Kidney epithelial cell (primary cell): Measurements from ENCODE around the gene HSD17B2. TPM values are rescaled to one million over a fixed set of nuclear protein-coding genes. Genes with fewer than 3 reads are reported as not detected.
A peak's percentile ranks its signal among the peaks of the same experiment; 100 is the strongest.

Source experiments
- DNase-seq: peaks from one replicate; pipeline ENCODE4 v3.0.0-alpha.2; 2010; ENCODE audit warnings: low read depth
- H3K27me3 ChIP-seq: 2 replicates; pipeline ENCODE4 v1.6.0; 2011; ENCODE audit warnings: low read length; ENCODE audit not compliant: control insufficient read depth, insufficient read depth
- H3K36me3 ChIP-seq: 2 replicates; pipeline ENCODE4 v1.5.1; 2011; ENCODE audit warnings: low read length; ENCODE audit not compliant: control insufficient read depth, insufficient read depth
- H3K4me3 ChIP-seq: 2 replicates; pipeline ENCODE4 v1.5.1; 2011; ENCODE audit warnings: low read depth, mild to moderate bottlenecking, control low read depth, low read length
- CTCF ChIP-seq: IDR thresholded peaks from 2 replicates; pipeline ENCODE4 v1.5.1; 2011; ENCODE audit warnings: mild to moderate bottlenecking, moderate library complexity, low read length, control low read depth, inconsistent platforms; ENCODE audit not compliant: insufficient read depth, poor library complexity, severe bottlenecking
- total RNA-seq: library from RNA; depleted of rRNA; stranded (reverse); fragments of >200 nt; gene quantifications from 2 replicates; pipeline ENCODE4 v1.2.3, GENCODE V29; 2015

The HSD17B2 gene
- total RNA-seq, 1 donor from 2014 or later, result not detected

- Histone ChIP-seq H3K4me3 (no peak overlapping the region), H3K36me3 (no peaks in the 10 kb centered on the region), H3K27me3 (no peaks in the 10 kb centered on the region)
- TF ChIP-seq CTCF, result no peak
- DNase-seq, result no peak
These were observed 94.8 kb downstream of the HSD17B2 start for GRCh38 chr16:82129881-82130280.

GRCh38 chr16:82133798-82134197, 98.7 kb downstream of the HSD17B2 start:
- TF ChIP-seq CTCF, result no peak

GRCh38 chr16:82134846-82135245, 99.8 kb downstream of the HSD17B2 start:
- no peaks in the 10 kb centered on the region for H3K27me3 ChIP-seq

More at GRCh38 chr16:82133798-82134197, 98.7 kb downstream of the HSD17B2 start:
- Histone ChIP-seq H3K36me3 (no peaks in the 10 kb centered on the region), H3K27me3 (no peaks in the 10 kb centered on the region), H3K4me3 (no peak overlapping the region)
- DNase-seq, result no peak

GRCh38 chr16:82135844-82136243, 100.8 kb downstream of the HSD17B2 start:
- peak; percentile 41 for DNase-seq
- Histone ChIP-seq H3K27me3 (no peaks in the 10 kb centered on the region), H3K4me3 (no peak overlapping the region), H3K36me3 (no peaks in the 10 kb centered on the region)
- TF ChIP-seq CTCF, result no peak

More at GRCh38 chr16:82134846-82135245, 99.8 kb downstream of the HSD17B2 start:
- no peaks in the 10 kb centered on the region for H3K36me3 ChIP-seq
- no peak for TF ChIP-seq CTCF
- no peak overlapping the region for H3K4me3 ChIP-seq
- DNase-seq, result no peak

- DNase-seq, result no peak
- Histone ChIP-seq H3K36me3 (no peaks in the 10 kb centered on the region), H3K27me3 (no peaks in the 10 kb centered on the region), H3K4me3 (no peak overlapping the region)
- TF ChIP-seq CTCF, result no peak
These were observed 102.1 kb downstream of the HSD17B2 start for GRCh38 chr16:82136956-82137821.

GRCh38 chr16:82137822-82138167, 102.7 kb downstream of the HSD17B2 start:
- Histone ChIP-seq H3K36me3 (no peaks in the 10 kb centered on the region), H3K4me3 (no peak overlapping the region), H3K27me3 (no peaks in the 10 kb centered on the region)
- no peak for TF ChIP-seq CTCF
- DNase-seq, result no peak
